Mammary epithelial cell (primary cell): Measurements from ENCODE around the gene ADSS1.

Source experiments
- EZH2 ChIP-seq: IDR thresholded peaks from 2 replicates; pipeline ENCODE4 v1.6.1; 2012; ENCODE audit warnings: low read length, inconsistent platforms, borderline replicate concordance
- TF ChIP-seq, protein P1 (sequence below), 2 donors: IDR thresholded peaks in 1 of 2; conservative IDR thresholded peaks in 1 of 2; 2 replicates each; pipeline ENCODE4 v1.5.1; 2011 to 2012; ENCODE audit warnings: inconsistent platforms in 2 of 2, low read length in 2 of 2, mild to moderate bottlenecking in 2 of 2, control low read depth in 1 of 2, low read depth in 1 of 2; ENCODE audit not compliant: insufficient read depth in 1 of 2; ENCODE audit errors: extremely low read depth in 1 of 2

DNA sequence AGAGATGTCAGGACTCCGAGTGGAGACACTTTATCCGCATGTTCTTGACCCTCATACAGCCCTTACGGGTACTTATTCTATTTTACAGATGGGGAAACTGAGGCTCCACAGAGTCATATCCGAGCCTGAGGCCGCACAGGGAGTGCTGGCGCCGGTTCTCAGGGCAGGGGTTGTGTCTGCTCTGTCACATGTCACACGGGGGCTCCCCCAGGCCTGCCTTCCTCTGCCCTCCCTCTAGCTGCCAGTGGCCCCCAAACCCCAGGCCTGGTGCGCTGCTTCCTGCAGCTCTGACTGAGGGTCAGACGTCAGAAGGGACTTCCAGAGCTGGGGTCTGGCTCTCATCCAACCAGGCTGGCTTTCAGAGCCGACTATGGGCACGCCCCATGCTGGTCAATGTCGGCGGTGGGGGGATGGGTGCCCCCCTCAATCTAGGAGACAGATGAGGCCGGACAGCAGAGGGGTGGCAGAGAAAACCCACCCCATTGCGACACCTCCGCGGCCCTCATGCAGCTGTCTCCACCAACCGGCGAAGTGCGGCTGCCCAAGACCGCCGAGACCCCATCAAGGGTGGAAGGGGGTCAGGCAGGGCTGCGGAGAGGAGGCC, 35.4 kb upstream of the ADSS1 start:
- TF ChIP-seq, protein P1, sequence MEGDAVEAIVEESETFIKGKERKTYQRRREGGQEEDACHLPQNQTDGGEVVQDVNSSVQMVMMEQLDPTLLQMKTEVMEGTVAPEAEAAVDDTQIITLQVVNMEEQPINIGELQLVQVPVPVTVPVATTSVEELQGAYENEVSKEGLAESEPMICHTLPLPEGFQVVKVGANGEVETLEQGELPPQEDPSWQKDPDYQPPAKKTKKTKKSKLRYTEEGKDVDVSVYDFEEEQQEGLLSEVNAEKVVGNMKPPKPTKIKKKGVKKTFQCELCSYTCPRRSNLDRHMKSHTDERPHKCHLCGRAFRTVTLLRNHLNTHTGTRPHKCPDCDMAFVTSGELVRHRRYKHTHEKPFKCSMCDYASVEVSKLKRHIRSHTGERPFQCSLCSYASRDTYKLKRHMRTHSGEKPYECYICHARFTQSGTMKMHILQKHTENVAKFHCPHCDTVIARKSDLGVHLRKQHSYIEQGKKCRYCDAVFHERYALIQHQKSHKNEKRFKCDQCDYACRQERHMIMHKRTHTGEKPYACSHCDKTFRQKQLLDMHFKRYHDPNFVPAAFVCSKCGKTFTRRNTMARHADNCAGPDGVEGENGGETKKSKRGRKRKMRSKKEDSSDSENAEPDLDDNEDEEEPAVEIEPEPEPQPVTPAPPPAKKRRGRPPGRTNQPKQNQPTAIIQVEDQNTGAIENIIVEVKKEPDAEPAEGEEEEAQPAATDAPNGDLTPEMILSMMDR (conservative IDR thresholded peaks at IDR 0.05 in 1 of 2, IDR thresholded peaks at IDR 0.05 in 1 of 2; ENCODE audit: extremely low read depth in 1 of 2, insufficient read depth in 1 of 2, low read depth in 1 of 2, low read length in 2 of 2): no peak
- no peak for TF ChIP-seq EZH2
